HEK293 (cell line): ENCODE results near the gene BCL11B.

ENCODE experiments used
- EGR2 ChIP-seq: fragments of 450-650 bp; formaldehyde crosslinking; IDR thresholded peaks from 2 replicates; pipeline ENCODE4 v1.5.1; 2016; ENCODE audit warnings: low read depth, missing biosample characterization, missing genetic modification characterization
- FEZF1 ChIP-seq: fragments of 450-650 bp; formaldehyde crosslinking; IDR thresholded peaks from 2 replicates; pipeline ENCODE4 v1.5.1; 2016; ENCODE audit warnings: missing biosample characterization, missing genetic modification characterization
- GLI2 ChIP-seq: fragments of 450-650 bp; formaldehyde crosslinking; IDR thresholded peaks from 2 replicates; pipeline ENCODE4; 2017; ENCODE audit warnings: missing biosample characterization, missing genetic modification characterization, low read depth, borderline replicate concordance
- PRDM2 ChIP-seq: fragments of 450-650 bp; formaldehyde crosslinking; IDR thresholded peaks from 2 replicates; pipeline ENCODE4 v1.5.1; 2016; ENCODE audit warnings: missing biosample characterization, missing genetic modification characterization, borderline replicate concordance
- REST ChIP-seq: fragments of 450-650 bp; formaldehyde crosslinking; IDR thresholded peaks from 2 replicates; pipeline ENCODE4 v1.5.1; 2016; ENCODE audit warnings: missing biosample characterization, missing genetic modification characterization
- SALL2 ChIP-seq: fragments of 450-650 bp; formaldehyde crosslinking; IDR thresholded peaks from 2 replicates; pipeline ENCODE4 v1.5.0; 2017; ENCODE audit warnings: missing biosample characterization, mild to moderate bottlenecking, missing genetic modification characterization, borderline replicate concordance
- SCRT1 ChIP-seq: fragments of 450-650 bp; formaldehyde crosslinking; IDR thresholded peaks from 2 replicates; pipeline ENCODE4 v1.5.1; 2016; ENCODE audit warnings: missing biosample characterization, missing genetic modification characterization, borderline replicate concordance
- ZBTB11 ChIP-seq: fragments of 450-650 bp; formaldehyde crosslinking; conservative IDR thresholded peaks from 2 replicates; pipeline ENCODE4 v1.5.1; 2016; ENCODE audit warnings: low read depth, missing biosample characterization, missing genetic modification characterization
- ZBTB49 ChIP-seq: fragments of 450-650 bp; formaldehyde crosslinking; IDR thresholded peaks from 2 replicates; pipeline ENCODE4 v1.5.1; 2016; ENCODE audit warnings: missing biosample characterization, missing genetic modification characterization, low read depth
- ZNF138 ChIP-seq: fragments of 450-650 bp; formaldehyde crosslinking; IDR thresholded peaks from 2 replicates; pipeline ENCODE4 v1.5.1; 2016; ENCODE audit warnings: missing biosample characterization, missing genetic modification characterization, borderline replicate concordance
- ZNF175 ChIP-seq: fragments of 450-650 bp; formaldehyde crosslinking; IDR thresholded peaks from 2 replicates; pipeline ENCODE4 v1.5.1; 2016; ENCODE audit warnings: missing biosample characterization, missing genetic modification characterization
- ZNF211 ChIP-seq: fragments of 450-650 bp; formaldehyde crosslinking; IDR thresholded peaks from 2 replicates; pipeline ENCODE4 v1.5.1; 2016; ENCODE audit warnings: low read depth, missing biosample characterization, missing genetic modification characterization
- ZNF23 ChIP-seq: fragments of 450-650 bp; formaldehyde crosslinking; IDR thresholded peaks from 2 replicates; pipeline ENCODE4 v1.5.1; 2016; ENCODE audit warnings: missing biosample characterization, missing genetic modification characterization, borderline replicate concordance
- ZNF26 ChIP-seq: fragments of 450-650 bp; formaldehyde crosslinking; IDR thresholded peaks from 2 replicates; pipeline ENCODE4 v1.5.1; 2016; ENCODE audit warnings: missing biosample characterization, missing genetic modification characterization
- ZNF292 ChIP-seq: fragments of 450-650 bp; formaldehyde crosslinking; IDR thresholded peaks from 2 replicates; pipeline ENCODE4 v1.5.1; 2016; ENCODE audit warnings: low read depth, missing biosample characterization, missing genetic modification characterization, borderline replicate concordance
- ZNF366 ChIP-seq: fragments of 450-650 bp; formaldehyde crosslinking; conservative IDR thresholded peaks from 2 replicates; pipeline ENCODE4 v1.5.1; 2016; ENCODE audit warnings: missing biosample characterization, missing genetic modification characterization
- ZNF391 ChIP-seq: fragments of 450-650 bp; formaldehyde crosslinking; IDR thresholded peaks from 2 replicates; pipeline ENCODE4 v1.5.1; 2016; ENCODE audit warnings: low read depth, missing biosample characterization, missing genetic modification characterization, borderline replicate concordance
- ZNF596 ChIP-seq: fragments of 450-650 bp; IDR thresholded peaks from 2 replicates; pipeline ENCODE4 v1.5.0; 2018; ENCODE audit warnings: missing biosample characterization, mild to moderate bottlenecking, missing genetic modification characterization, moderate library complexity
- ZNF658 ChIP-seq: fragments of 450-650 bp; formaldehyde crosslinking; IDR thresholded peaks from 2 replicates; pipeline ENCODE4; 2016; ENCODE audit warnings: missing biosample characterization, missing genetic modification characterization
- ZNF664 ChIP-seq: fragments of 450-650 bp; formaldehyde crosslinking; IDR thresholded peaks from 2 replicates; pipeline ENCODE4 v1.5.1; 2016; ENCODE audit warnings: missing biosample characterization, missing genetic modification characterization
- ZNF670 ChIP-seq: fragments of 450-650 bp; formaldehyde crosslinking; IDR thresholded peaks from 2 replicates; pipeline ENCODE4 v1.5.1; 2016; ENCODE audit warnings: missing biosample characterization, missing genetic modification characterization, low read depth
- ZNF747 ChIP-seq: fragments of 450-650 bp; formaldehyde crosslinking; IDR thresholded peaks from 2 replicates; pipeline ENCODE4 v1.5.1; 2016; ENCODE audit warnings: missing biosample characterization, missing genetic modification characterization
- ZNF776 ChIP-seq: fragments of 450-650 bp; formaldehyde crosslinking; IDR thresholded peaks from 2 replicates; pipeline ENCODE4 v1.5.0; 2017; ENCODE audit warnings: missing biosample characterization, missing genetic modification characterization, borderline replicate concordance

BCL11B gene

GRCh38 chr14:99229654-99230207, 42.3 kb downstream of the BCL11B start (continued):
- TF ChIP-seq ZNF776 (tag by site-specific recombination), result no peak
- no peak for TF ChIP-seq ZNF138
- TF ChIP-seq ZNF391 (tag by site-specific recombination), result no peak
- no peak for TF ChIP-seq ZNF664
- TF ChIP-seq ZBTB49 (tag by site-specific recombination), result no peak
- no peak for TF ChIP-seq ZNF211 (tag by site-specific recombination)
- TF ChIP-seq GLI2 (tag by site-specific recombination), result no peak
- no peak for TF ChIP-seq SALL2 (tag by site-specific recombination)
- no peak for TF ChIP-seq ZNF175 (tag by site-specific recombination)
- no peak for TF ChIP-seq EGR2 (tag by site-specific recombination)
- TF ChIP-seq ZBTB11 (tag by site-specific recombination), result no peak
- TF ChIP-seq REST (tag by site-specific recombination), result no peak
- no peak for TF ChIP-seq ZNF658 (tag by site-specific recombination)
- TF ChIP-seq FEZF1 (tag by site-specific recombination), result peak; percentile 19; the same call in 1 of the 2 replicates
- TF ChIP-seq ZNF23 (tag by site-specific recombination), result no peak
- no peak for TF ChIP-seq ZNF366 (tag by site-specific recombination)
- no peak for TF ChIP-seq PRDM2 (tag by site-specific recombination)
- TF ChIP-seq ZNF596 (tag by site-specific recombination), result no peak
- TF ChIP-seq ZNF747, result no peak
- TF ChIP-seq ZNF292 (tag by site-specific recombination), result no peak
- TF ChIP-seq SCRT1 (tag by site-specific recombination), result no peak
- TF ChIP-seq ZNF26 (tag by site-specific recombination), result no peak
- no peak for TF ChIP-seq ZNF670 (tag by site-specific recombination)
